GM10266 (cell line): ENCODE data around the gene KCNMA1.
"Not testable (repeated sequence)": the region's sequence is repeated elsewhere in the genome, so short reads cannot be mapped to it uniquely, and the experiment has no call there.

ENCODE experiments used
- DNase-seq: peaks from one replicate; pipeline ENCODE4 v3.0.0; 2012; ENCODE audit errors: extremely low spot score
- TF ChIP-seq, protein P1 (sequence below): IDR thresholded peaks from 2 replicates; pipeline ENCODE4 v1.5.1; 2012; ENCODE audit warnings: mild to moderate bottlenecking, low read depth; ENCODE audit not compliant: control insufficient read depth, insufficient read depth; ENCODE audit errors: missing control alignments

The KCNMA1 gene

DNA sequence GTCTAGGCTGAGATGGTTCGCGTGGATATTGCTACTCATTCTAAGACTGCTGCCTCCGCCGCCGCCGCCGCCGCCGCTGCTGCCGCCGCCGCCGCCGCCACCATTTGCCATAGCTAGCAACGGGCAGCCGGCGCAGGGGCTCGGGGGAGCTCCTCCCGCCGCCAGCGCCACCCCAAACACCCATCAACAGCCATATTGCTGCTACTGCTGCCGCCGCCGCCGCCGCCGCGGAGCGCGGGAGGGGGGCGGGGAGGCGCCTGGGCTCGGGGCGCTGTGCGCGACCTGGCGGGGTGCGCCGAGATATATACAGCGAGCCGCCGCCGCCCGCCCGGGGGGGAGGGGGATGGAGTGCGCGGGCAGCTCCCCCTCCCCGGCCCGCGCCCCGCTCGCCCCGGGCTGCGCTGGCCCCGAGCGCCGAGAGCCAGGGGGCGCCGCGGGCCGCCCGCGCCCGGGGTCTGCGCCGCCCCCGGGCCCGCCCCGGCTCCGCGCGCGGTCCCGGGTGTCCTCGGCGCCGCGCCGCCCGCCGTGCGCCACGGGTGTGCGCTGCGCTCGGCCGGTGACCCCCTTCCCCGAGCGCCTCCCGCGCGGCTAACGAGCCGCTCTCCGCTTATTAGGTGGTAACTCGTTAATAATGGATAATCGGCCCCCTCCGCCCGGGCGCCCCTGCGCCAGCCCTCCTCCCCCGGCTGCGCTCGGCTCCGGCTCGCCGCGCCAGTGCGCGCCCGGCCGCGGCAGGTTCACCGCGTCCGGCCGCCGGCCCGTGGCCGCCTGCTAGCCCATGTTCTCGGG, at the start of gene KCNMA1:
KCNMA1 (minus strand) TSS at position 277 of the 789 bp plus-strand sequence.
- TF ChIP-seq, protein P1, sequence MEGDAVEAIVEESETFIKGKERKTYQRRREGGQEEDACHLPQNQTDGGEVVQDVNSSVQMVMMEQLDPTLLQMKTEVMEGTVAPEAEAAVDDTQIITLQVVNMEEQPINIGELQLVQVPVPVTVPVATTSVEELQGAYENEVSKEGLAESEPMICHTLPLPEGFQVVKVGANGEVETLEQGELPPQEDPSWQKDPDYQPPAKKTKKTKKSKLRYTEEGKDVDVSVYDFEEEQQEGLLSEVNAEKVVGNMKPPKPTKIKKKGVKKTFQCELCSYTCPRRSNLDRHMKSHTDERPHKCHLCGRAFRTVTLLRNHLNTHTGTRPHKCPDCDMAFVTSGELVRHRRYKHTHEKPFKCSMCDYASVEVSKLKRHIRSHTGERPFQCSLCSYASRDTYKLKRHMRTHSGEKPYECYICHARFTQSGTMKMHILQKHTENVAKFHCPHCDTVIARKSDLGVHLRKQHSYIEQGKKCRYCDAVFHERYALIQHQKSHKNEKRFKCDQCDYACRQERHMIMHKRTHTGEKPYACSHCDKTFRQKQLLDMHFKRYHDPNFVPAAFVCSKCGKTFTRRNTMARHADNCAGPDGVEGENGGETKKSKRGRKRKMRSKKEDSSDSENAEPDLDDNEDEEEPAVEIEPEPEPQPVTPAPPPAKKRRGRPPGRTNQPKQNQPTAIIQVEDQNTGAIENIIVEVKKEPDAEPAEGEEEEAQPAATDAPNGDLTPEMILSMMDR = no peak
- peak; percentile 32 for DNase-seq

DNA sequence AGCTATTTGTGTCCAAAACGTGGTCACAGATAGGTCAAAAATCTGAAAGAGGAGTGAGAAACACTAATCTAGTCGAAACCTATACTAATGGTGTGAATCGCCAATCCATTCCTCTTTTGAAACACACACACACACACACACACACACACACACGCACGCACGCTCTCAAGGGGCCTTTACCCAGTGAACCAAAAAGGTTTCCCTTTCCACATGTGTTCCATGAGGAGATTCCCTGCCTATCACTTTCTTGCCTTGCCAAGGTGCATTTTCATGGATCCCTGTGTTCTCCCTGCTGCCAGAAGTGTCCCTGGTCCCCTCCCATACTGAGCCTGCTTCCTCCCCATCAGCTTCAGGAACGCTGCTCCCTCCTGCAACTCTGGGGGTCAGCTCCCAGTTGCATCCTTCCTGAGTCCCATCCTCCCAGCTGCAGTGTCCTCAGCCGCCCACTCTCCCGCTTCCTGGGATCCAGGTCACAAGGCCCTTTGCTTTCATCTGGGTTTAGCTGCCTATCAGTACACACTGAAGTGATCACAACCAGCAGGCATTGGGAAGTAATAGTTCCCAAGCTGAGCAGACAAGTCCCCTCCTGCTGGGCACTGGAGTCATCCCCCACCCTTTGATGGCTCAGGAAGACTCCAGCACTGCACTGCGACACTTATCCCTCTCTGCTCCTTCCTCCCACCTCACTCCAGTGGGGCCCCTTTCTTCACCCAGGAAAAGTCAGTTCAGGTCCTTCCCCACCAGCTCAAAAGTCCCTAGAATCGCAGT, 49.2 kb upstream of the KCNMA1 start:
- TF ChIP-seq, protein P1 = no peak
- DNase-seq = no peak

GRCh38 chr10:77686096-77686495, 48.5 kb upstream of the KCNMA1 start:
- TF ChIP-seq, protein P1 = no peak
- DNase-seq = no peak

DNA sequence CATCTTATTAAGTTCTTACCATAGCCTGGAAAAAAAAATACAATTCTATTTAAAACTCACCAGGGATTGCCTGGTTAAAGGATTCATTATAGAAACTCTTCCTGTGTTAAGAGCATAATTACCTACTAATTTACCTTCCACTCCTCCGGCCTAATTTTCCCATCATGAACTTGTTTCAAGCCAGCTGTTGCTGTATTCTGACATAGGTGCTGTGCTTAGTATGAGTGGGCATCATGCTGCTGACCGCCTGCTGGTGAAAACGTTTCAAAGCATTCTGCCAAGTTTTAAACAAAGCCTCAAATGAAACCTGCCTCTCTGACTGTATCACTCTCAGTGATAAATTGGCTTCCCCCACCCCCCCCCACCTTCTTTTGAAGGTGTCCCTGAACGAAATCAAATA, 47.8 kb upstream of the KCNMA1 start:
- TF ChIP-seq, protein P1 = no peak
- DNase-seq = no peak

DNA sequence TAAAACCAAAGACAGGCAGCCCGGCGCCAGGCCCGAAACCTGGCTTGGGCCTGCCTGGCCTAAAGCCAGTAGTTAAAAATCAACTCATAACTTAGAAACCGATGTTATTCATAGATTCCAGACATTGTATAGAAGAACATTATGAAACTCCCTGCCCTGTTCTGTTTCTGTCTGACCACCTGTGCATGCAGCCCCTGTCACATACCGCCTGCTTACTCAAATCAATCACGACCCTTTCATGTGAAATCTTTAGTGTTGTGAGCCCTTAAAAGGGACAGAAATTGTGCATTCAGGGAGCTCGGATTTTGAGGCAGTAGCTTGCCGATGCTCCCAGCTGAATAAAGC, 45.5 kb upstream of the KCNMA1 start:
- not testable (repeated sequence) for DNase-seq

- TF ChIP-seq, protein P1 = no peak
Observed at GRCh38 chr10:77682393-77683087, 44.9 kb upstream of the KCNMA1 start.

GRCh38 chr10:77681839-77682238, 44.2 kb upstream of the KCNMA1 start:
- no peak for DNase-seq
- TF ChIP-seq, protein P1 = no peak

More at GRCh38 chr10:77682393-77683087, 44.9 kb upstream of the KCNMA1 start:
- no peak for DNase-seq
